OCI-LY1 (cell line): ENCODE measurements around the gene GRIN2A.

Experiments used
- EZH2 ChIP-seq: fragments of 200-600 bp; sonication (generic), shearing (Covaris generic); IDR thresholded peaks from 2 replicates; pipeline ENCODE4 v1.8.0; 2017; ENCODE audit warnings: borderline replicate concordance, mixed run types, mild to moderate bottlenecking, antibody characterized with exemption, low read length, moderate library complexity, mixed read lengths
- TF ChIP-seq, protein P1 (sequence below): fragments of 200-600 bp; sonication (generic), shearing (Covaris generic); IDR thresholded peaks from 2 replicates; pipeline ENCODE4 v1.5.1; 2017; ENCODE audit warnings: mild to moderate bottlenecking, antibody characterized with exemption, low read length, moderate library complexity, mixed read lengths

DNA sequence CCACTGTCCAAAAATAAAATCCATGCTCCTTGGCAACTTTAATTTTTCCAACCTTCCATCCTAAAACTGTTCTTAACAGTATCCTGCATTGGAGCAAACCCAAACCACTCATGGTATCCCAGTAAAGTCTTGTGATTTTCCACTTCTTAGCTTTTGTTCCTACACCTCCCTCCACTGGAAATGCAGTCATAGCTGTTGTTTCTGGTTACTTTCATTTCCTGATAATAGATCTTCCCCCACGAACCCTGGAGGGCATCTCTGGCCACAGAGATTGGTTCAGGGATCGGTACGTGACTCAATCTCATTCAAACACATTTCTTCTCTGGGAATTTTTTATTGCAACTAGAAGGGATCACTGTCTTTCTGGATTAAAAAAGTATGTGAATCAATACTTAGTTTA is 276.0 kb downstream of the GRIN2A start:
- TF ChIP-seq EZH2: no peak
- TF ChIP-seq, protein P1, sequence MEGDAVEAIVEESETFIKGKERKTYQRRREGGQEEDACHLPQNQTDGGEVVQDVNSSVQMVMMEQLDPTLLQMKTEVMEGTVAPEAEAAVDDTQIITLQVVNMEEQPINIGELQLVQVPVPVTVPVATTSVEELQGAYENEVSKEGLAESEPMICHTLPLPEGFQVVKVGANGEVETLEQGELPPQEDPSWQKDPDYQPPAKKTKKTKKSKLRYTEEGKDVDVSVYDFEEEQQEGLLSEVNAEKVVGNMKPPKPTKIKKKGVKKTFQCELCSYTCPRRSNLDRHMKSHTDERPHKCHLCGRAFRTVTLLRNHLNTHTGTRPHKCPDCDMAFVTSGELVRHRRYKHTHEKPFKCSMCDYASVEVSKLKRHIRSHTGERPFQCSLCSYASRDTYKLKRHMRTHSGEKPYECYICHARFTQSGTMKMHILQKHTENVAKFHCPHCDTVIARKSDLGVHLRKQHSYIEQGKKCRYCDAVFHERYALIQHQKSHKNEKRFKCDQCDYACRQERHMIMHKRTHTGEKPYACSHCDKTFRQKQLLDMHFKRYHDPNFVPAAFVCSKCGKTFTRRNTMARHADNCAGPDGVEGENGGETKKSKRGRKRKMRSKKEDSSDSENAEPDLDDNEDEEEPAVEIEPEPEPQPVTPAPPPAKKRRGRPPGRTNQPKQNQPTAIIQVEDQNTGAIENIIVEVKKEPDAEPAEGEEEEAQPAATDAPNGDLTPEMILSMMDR: no peak
